Fibroblast of lung (primary cell): Measurements from ENCODE around the gene TUBB. TPM values are rescaled to one million over a fixed set of nuclear protein-coding genes. Genes with fewer than 3 reads are reported as not detected.

Experiments
- DNase-seq, 2 donors: peaks; one replicate each; pipeline versions ENCODE4 v3.0.0 to v3.0.0-alpha.2; 2010; ENCODE audit warnings: low read depth in 2 of 2
- H2AFZ ChIP-seq: 2 replicates; pipeline ENCODE4 v1.5.1; 2012; ENCODE audit warnings: low read length, control low read depth, inconsistent platforms
- H3K27ac ChIP-seq: 2 replicates; pipeline ENCODE4 v1.5.1; 2011; ENCODE audit warnings: low read length, control low read depth; ENCODE audit not compliant: insufficient read depth
- H3K27me3 ChIP-seq: 2 replicates; pipeline ENCODE4 v1.5.1; 2011; ENCODE audit warnings: mild to moderate bottlenecking, low read length; ENCODE audit not compliant: control insufficient read depth, insufficient read depth
- H3K36me3 ChIP-seq: 2 replicates; pipeline ENCODE4 v1.5.1; 2011; ENCODE audit warnings: low read length; ENCODE audit not compliant: control insufficient read depth, insufficient read depth
- H3K4me1 ChIP-seq: 2 replicates; pipeline ENCODE4 v1.5.1; 2011; ENCODE audit warnings: low read length; ENCODE audit not compliant: control insufficient read depth, insufficient read depth; ENCODE audit errors: extremely low read depth
- H3K4me2 ChIP-seq: 2 replicates; pipeline ENCODE4 v1.5.1; 2011; ENCODE audit warnings: low read length, control low read depth; ENCODE audit not compliant: insufficient read depth; ENCODE audit errors: extremely low read depth
- H3K4me3 ChIP-seq, 4 experiments: fragments of 200-600 bp in 1 of 4; sonication (generic) in 1 of 4; replicated peaks in 1 of 4; 2 replicates each; pipeline ENCODE4 v1.5.1; 2011 to 2016; ENCODE audit warnings: low read length in 4 of 4, low read depth in 3 of 4, mild to moderate bottlenecking in 3 of 4, control low read depth in 2 of 4, inconsistent platforms in 1 of 4, mixed read lengths in 1 of 4; ENCODE audit not compliant: insufficient read depth in 1 of 4; ENCODE audit errors: control extremely low read depth in 1 of 4
- H3K79me2 ChIP-seq: 2 replicates; pipeline ENCODE4 v1.5.1; 2012; ENCODE audit warnings: mild to moderate bottlenecking, low read length, inconsistent platforms; ENCODE audit not compliant: control insufficient read depth, insufficient read depth
- H3K9ac ChIP-seq: 2 replicates; pipeline ENCODE4 v1.5.1; 2011; ENCODE audit warnings: mild to moderate bottlenecking, low read length, control low read depth; ENCODE audit not compliant: insufficient read depth
- H3K9me3 ChIP-seq: 2 replicates; pipeline ENCODE4 v1.5.1; 2012; ENCODE audit warnings: low read depth, low read length; ENCODE audit not compliant: control insufficient read depth, insufficient read depth
- H4K20me1 ChIP-seq: 2 replicates; pipeline ENCODE4 v1.5.1; 2011; ENCODE audit warnings: low read length; ENCODE audit not compliant: control insufficient read depth, insufficient read depth; ENCODE audit errors: extremely low read depth
- EZH2 ChIP-seq: IDR thresholded peaks from 2 replicates; pipeline ENCODE4 v1.5.1; 2012; ENCODE audit warnings: low read length, control low read depth, mild to moderate bottlenecking; ENCODE audit errors: missing control alignments
- polyA plus RNA-seq, 2 donors: library from polyadenylated mRNA; depleted of rRNA in 1 of 2; stranded (reverse) in 1 of 2; unstranded in 1 of 2; fragments of >200 nt; gene quantifications; 2 replicates each; pipeline ENCODE4 v1.2.1, GENCODE V29; 2011 to 2012; ENCODE audit warnings: missing spikeins in 1 of 2
- total RNA-seq: library from RNA; depleted of rRNA; stranded (reverse); fragments of >200 nt; gene quantifications from 2 replicates; pipeline ENCODE4 v1.2.1, GENCODE V29; 2014
- TF ChIP-seq, protein P1 (sequence below), 2 donors: IDR thresholded peaks in 1 of 2; conservative IDR thresholded peaks in 1 of 2; 1 replicate in 1 of 2; 2 replicates in 1 of 2; pipeline ENCODE4 v1.5.1; 2011 to 2012; ENCODE audit warnings: low read length in 2 of 2, control low read depth in 1 of 2, inconsistent platforms in 1 of 2, low read depth in 1 of 2, mild to moderate bottlenecking in 1 of 2

The TUBB gene
- total and polyA plus RNA-seq, 2 donors (not counting 1 experiment from before 2014, with no cell fraction given), result 551 to 1,493 TPM

DNA sequence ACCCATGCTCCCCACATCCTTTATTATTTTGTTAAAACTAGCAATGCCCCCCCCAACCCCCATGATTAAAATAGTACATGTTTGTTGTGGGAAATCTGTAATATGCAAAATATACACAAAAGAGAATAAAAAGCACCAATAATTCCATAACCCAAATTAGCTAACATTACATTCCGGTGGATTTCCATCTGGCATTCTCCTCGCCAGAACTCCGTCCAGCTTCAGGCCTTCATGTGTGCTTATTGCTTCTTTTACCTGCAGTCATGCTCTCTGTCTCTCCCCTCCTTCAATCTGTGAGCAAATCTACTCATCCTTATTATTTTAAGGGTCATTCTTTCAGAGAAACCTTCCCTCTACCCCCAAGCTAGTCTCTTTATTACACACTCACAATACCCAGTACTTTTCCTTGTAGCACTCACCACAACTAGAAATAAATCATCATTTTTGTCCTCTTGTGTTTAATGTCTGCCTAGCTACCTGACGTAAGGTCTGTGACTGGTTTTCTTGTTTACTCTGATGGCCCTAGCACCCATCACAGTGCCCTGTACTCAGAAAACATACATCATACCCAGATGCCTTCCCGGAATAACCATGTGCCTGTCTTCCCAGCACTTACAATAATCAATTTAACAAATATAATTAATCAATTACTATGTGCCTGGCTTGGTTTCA is 49.8 kb downstream of the TUBB start:
- Histone ChIP-seq H3K4me3 (no peak overlapping the region), H3K9ac (no peak overlapping the region), H3K27ac (peak overlapping the region; percentile 93), H3K36me3 (no peaks in the 10 kb centered on the region), H4K20me1 (no peaks in the 10 kb centered on the region), H3K9me3 (no peaks in the 10 kb centered on the region), H3K4me2 (peak overlapping the region; percentile 49), H2AFZ (no peak overlapping the region), H3K79me2 (no peaks in the 10 kb centered on the region), H3K27me3 (no peaks in the 10 kb centered on the region), H3K4me1 (peaks cover 16% of the 10 kb centered on the region)
- peak; percentile 30 to 80 for DNase-seq
- TF ChIP-seq EZH2, result no peak
- TF ChIP-seq, protein P1, sequence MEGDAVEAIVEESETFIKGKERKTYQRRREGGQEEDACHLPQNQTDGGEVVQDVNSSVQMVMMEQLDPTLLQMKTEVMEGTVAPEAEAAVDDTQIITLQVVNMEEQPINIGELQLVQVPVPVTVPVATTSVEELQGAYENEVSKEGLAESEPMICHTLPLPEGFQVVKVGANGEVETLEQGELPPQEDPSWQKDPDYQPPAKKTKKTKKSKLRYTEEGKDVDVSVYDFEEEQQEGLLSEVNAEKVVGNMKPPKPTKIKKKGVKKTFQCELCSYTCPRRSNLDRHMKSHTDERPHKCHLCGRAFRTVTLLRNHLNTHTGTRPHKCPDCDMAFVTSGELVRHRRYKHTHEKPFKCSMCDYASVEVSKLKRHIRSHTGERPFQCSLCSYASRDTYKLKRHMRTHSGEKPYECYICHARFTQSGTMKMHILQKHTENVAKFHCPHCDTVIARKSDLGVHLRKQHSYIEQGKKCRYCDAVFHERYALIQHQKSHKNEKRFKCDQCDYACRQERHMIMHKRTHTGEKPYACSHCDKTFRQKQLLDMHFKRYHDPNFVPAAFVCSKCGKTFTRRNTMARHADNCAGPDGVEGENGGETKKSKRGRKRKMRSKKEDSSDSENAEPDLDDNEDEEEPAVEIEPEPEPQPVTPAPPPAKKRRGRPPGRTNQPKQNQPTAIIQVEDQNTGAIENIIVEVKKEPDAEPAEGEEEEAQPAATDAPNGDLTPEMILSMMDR (conservative IDR thresholded peaks at IDR 0.05 in 1 of 2, IDR thresholded peaks at IDR 0.05 in 1 of 2; ENCODE audit: low read depth in 1 of 2, low read length in 2 of 2), result no peak

GRCh38 chr6:30770592-30770991 is 50.4 kb downstream of the TUBB start:
- Histone ChIP-seq H3K4me3 (no peak overlapping the region), H3K4me2 (no peak overlapping the region), H3K9me3 (no peaks in the 10 kb centered on the region), H3K4me1 (peaks cover 18% of the 10 kb centered on the region), H4K20me1 (no peaks in the 10 kb centered on the region), H3K27ac (peak overlapping the region; percentile 93), H2AFZ (no peak overlapping the region), H3K27me3 (no peaks in the 10 kb centered on the region), H3K79me2 (no peaks in the 10 kb centered on the region), H3K9ac (no peak overlapping the region), H3K36me3 (no peaks in the 10 kb centered on the region)
- no peak for DNase-seq
- no peak for TF ChIP-seq EZH2
- TF ChIP-seq, protein P1 (conservative IDR thresholded peaks at IDR 0.05 in 1 of 2, IDR thresholded peaks at IDR 0.05 in 1 of 2; ENCODE audit: low read depth in 1 of 2, low read length in 2 of 2), result no peak

DNA sequence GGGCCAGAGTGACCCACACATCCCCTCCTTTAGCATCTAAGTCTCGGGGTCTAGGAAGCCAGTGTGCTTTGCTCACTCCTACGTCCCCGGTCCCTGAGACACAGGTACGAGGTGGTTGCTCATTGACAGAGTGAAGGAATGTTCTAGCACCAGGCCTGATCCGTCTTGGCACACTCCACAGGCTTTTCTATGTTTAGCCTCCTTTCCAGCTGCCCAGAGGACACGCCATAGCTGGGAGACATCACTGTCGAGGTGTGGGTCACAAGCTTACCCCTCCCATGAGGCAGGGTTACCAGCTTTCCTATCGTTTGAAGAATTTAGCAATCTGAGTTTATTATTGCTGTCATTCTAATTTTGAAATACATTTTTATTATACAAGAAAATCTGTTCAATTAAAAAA is 54.5 kb downstream of the TUBB start:
- Histone ChIP-seq H3K9me3 (no peaks in the 10 kb centered on the region), H2AFZ (peak overlapping the region; percentile 2), H3K4me3 (no peak overlapping the region), H3K9ac (no peak overlapping the region), H3K27ac (no peak overlapping the region), H3K4me2 (no peak overlapping the region), H4K20me1 (no peaks in the 10 kb centered on the region), H3K36me3 (no peaks in the 10 kb centered on the region), H3K79me2 (no peaks in the 10 kb centered on the region), H3K27me3 (no peaks in the 10 kb centered on the region), H3K4me1 (peaks cover 18% of the 10 kb centered on the region)
- no peak for DNase-seq
- TF ChIP-seq, protein P1 (conservative IDR thresholded peaks at IDR 0.05 in 1 of 2, IDR thresholded peaks at IDR 0.05 in 1 of 2; ENCODE audit: low read depth in 1 of 2, low read length in 2 of 2), result no peak
- no peak for TF ChIP-seq EZH2

Other genes with a start within 250 kb of the TUBB start
- 213 and 254 TPM in 2 replicates for gene HLA-E, start 230.8 kb upstream of the TUBB start, total RNA-seq
- gene HLA-E, start 230.8 kb upstream of the TUBB start, polyA plus RNA-seq, result 115 and 183 TPM in 2 replicates
- gene GNL1, start 163.9 kb upstream of the TUBB start, total RNA-seq, result 50.1 and 67.0 TPM in 2 replicates
- gene GNL1, start 163.9 kb upstream of the TUBB start, polyA plus RNA-seq, result 33.4 and 35.2 TPM in 2 replicates
- 5.1 and 6.6 TPM in 2 replicates for gene PRR3, start 163.1 kb upstream of the TUBB start, total RNA-seq
- gene PRR3, start 163.1 kb upstream of the TUBB start, polyA plus RNA-seq, result 19.0 and 23.2 TPM in 2 replicates
- gene ABCF1, start 148.9 kb upstream of the TUBB start, total RNA-seq, result 35.5 and 37.2 TPM in 2 replicates
- 49.2 and 62.6 TPM in 2 replicates for gene ABCF1, start 148.9 kb upstream of the TUBB start, polyA plus RNA-seq
- gene PPP1R10, start 103.1 kb upstream of the TUBB start, total RNA-seq, result 18.2 and 28.2 TPM in 2 replicates
- 25.2 and 35.5 TPM in 2 replicates for gene PPP1R10, start 103.1 kb upstream of the TUBB start, polyA plus RNA-seq
- gene MRPS18B, start 102.5 kb upstream of the TUBB start, total RNA-seq, result 76.8 and 85.5 TPM in 2 replicates
- gene MRPS18B, start 102.5 kb upstream of the TUBB start, polyA plus RNA-seq, result 53.1 and 79.5 TPM in 2 replicates
- 3.9 and 5.1 TPM in 2 replicates for gene ATAT1, start 93.5 kb upstream of the TUBB start, total RNA-seq
- 6.8 and 8.8 TPM in 2 replicates for gene ATAT1, start 93.5 kb upstream of the TUBB start, polyA plus RNA-seq
- gene C6orf136, start 73.2 kb upstream of the TUBB start, total RNA-seq, result 2.5 and 4.4 TPM in 2 replicates
- 3.6 and 6.3 TPM in 2 replicates for gene C6orf136, start 73.2 kb upstream of the TUBB start, polyA plus RNA-seq
- gene DHX16, start 47.3 kb upstream of the TUBB start, total RNA-seq, result 33.1 and 34.8 TPM in 2 replicates
- 22.5 and 33.2 TPM in 2 replicates for gene DHX16, start 47.3 kb upstream of the TUBB start, polyA plus RNA-seq
- 44.4 and 63.4 TPM in 2 replicates for gene PPP1R18, start 33.7 kb upstream of the TUBB start, total RNA-seq
- gene PPP1R18, start 33.7 kb upstream of the TUBB start, polyA plus RNA-seq, result 92.6 and 122 TPM in 2 replicates
- 1.5 and 2.5 TPM in 2 replicates for gene NRM, start 29.4 kb upstream of the TUBB start, total RNA-seq
- 18.3 and 39.6 TPM in 2 replicates for gene NRM, start 29.4 kb upstream of the TUBB start, polyA plus RNA-seq
- 3.3 and 5.0 TPM in 2 replicates for gene MDC1, start 3.1 kb upstream of the TUBB start, total RNA-seq
- 3.3 and 7.4 TPM in 2 replicates for gene MDC1, start 3.1 kb upstream of the TUBB start, polyA plus RNA-seq
- gene FLOT1, start 22.3 kb downstream of the TUBB start, total RNA-seq, result 136 and 180 TPM in 2 replicates
- 301 TPM in 2 replicates for gene FLOT1, start 22.3 kb downstream of the TUBB start, polyA plus RNA-seq
- gene IER3, start 24.2 kb downstream of the TUBB start, total RNA-seq, result 42.9 and 43.3 TPM in 2 replicates
- 34.2 and 102 TPM in 2 replicates for gene IER3, start 24.2 kb downstream of the TUBB start, polyA plus RNA-seq
- 16.7 and 17.5 TPM in 2 replicates for gene DDR1, start 164.2 kb downstream of the TUBB start, total RNA-seq
- 6.2 and 10.9 TPM in 2 replicates for gene DDR1, start 164.2 kb downstream of the TUBB start, polyA plus RNA-seq
- 8.7 and 12.2 TPM in 2 replicates for gene GTF2H4, start 187.9 kb downstream of the TUBB start, total RNA-seq
- gene GTF2H4, start 187.9 kb downstream of the TUBB start, polyA plus RNA-seq, result 15.3 and 25.3 TPM in 2 replicates
- 13.1 and 20.5 TPM in 2 replicates for gene VARS2, start 193.9 kb downstream of the TUBB start, total RNA-seq
- 6.8 and 11.4 TPM in 2 replicates for gene VARS2, start 193.9 kb downstream of the TUBB start, polyA plus RNA-seq
- not detected in 2 replicates for gene SFTA2, start 211.8 kb downstream of the TUBB start, total RNA-seq
- not detected in 2 replicates for gene SFTA2, start 211.8 kb downstream of the TUBB start, polyA plus RNA-seq
- not detected in 2 replicates for gene MUCL3, start 220.6 kb downstream of the TUBB start, total RNA-seq
- gene MUCL3, start 220.6 kb downstream of the TUBB start, polyA plus RNA-seq, result 0.01 TPM in 1 of 2 replicates, not detected in the other